GM12878 (cell line): ENCODE measurements around the gene CSPG5.

Experiments
- GATAD2B ChIP-seq: fragments of 450-650 bp; conservative IDR thresholded peaks from 2 replicates; pipeline ENCODE4 v1.6.1; 2017; ENCODE audit warnings: low read depth, mild to moderate bottlenecking, moderate library complexity
- MYC ChIP-seq: IDR thresholded peaks from 2 replicates; pipeline ENCODE4 v1.6.1; 2011; ENCODE audit warnings: mild to moderate bottlenecking, low read length, moderate library complexity, inconsistent platforms; ENCODE audit not compliant: insufficient read depth, insufficient replicate concordance, insufficient read length, severe bottlenecking
- ZSCAN29 ChIP-seq: fragments of 450-650 bp; IDR thresholded peaks from 2 replicates; pipeline ENCODE4 v1.6.1; 2017; ENCODE audit warnings: mild to moderate bottlenecking, moderate library complexity
- TF ChIP-seq, protein P1 (sequence below), 3 experiments: IDR thresholded peaks in 2 of 3; conservative IDR thresholded peaks in 1 of 3; 2 replicates each; pipeline ENCODE4 v1.5.1; 2011; ENCODE audit warnings: low read depth in 3 of 3, low read length in 3 of 3, mild to moderate bottlenecking in 3 of 3, control low read depth in 2 of 3, moderate library complexity in 2 of 3, inconsistent platforms in 1 of 3, mixed read lengths in 1 of 3; ENCODE audit not compliant: control insufficient read depth in 2 of 3, insufficient read depth in 1 of 3; ENCODE audit errors: extremely low read depth in 1 of 3

DNA sequence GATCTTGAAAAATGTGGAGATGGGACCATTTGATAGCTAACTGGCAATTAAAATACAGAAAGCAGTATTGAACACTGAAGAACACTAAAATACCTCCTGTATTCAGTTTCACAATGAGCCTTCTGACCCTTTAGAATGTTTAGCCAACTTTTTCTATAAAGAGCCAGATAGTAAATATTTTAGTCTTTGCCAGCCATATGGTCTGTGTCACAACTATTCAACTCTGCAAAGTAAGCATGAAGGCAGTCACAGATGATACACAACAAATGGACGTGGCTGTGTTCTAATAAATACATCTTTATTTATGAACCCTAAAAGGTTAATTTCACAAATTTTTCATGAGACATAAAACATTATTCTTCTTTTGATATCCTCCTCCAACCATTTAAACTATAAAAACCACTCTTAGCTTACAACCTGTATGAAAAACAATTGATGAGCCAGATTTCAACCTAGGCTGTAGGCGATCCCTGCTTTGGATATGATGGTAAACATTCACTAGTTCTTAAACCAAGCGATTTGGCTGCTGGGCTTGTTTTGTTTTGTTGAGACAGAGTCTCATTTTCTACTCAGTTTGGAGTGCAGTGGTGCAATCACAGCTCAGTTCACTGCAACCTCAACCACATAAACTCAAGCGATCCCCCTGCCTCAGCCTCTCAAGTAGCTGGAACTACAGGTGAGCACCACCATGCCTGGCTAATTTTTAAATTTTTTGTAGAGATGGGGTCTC, 13.6 kb upstream of the CSPG5 start:
- TF ChIP-seq, protein P1, sequence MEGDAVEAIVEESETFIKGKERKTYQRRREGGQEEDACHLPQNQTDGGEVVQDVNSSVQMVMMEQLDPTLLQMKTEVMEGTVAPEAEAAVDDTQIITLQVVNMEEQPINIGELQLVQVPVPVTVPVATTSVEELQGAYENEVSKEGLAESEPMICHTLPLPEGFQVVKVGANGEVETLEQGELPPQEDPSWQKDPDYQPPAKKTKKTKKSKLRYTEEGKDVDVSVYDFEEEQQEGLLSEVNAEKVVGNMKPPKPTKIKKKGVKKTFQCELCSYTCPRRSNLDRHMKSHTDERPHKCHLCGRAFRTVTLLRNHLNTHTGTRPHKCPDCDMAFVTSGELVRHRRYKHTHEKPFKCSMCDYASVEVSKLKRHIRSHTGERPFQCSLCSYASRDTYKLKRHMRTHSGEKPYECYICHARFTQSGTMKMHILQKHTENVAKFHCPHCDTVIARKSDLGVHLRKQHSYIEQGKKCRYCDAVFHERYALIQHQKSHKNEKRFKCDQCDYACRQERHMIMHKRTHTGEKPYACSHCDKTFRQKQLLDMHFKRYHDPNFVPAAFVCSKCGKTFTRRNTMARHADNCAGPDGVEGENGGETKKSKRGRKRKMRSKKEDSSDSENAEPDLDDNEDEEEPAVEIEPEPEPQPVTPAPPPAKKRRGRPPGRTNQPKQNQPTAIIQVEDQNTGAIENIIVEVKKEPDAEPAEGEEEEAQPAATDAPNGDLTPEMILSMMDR (IDR thresholded peaks at IDR 0.05 in 2 of 3, conservative IDR thresholded peaks at IDR 0.05 in 1 of 3; ENCODE audit: control insufficient read depth in 2 of 3, extremely low read depth in 1 of 3, insufficient read depth in 1 of 3, low read depth in 3 of 3, low read length in 3 of 3) = no peak
- TF ChIP-seq ZSCAN29 (no peak), MYC (no peak), GATAD2B (no peak)
